HG02571 (cell line): ENCODE data around the gene ABCA4.
"Not testable (repeated sequence)": the region's sequence is repeated elsewhere in the genome, so short reads cannot be mapped to it uniquely, and the experiment has no call there.

ENCODE experiments used
- ATAC-seq: cut with Tn5 transposase; IDR thresholded peaks from one replicate; pipeline ENCODE4 v1.9.1; 2021; ENCODE audit warnings: mild to moderate bottlenecking, moderate library complexity; ENCODE audit not compliant: unreplicated experiment

Gene ABCA4

GRCh38 chr1:94011709-94012595 is 109.0 kb downstream of the ABCA4 start:
- no peak for ATAC-seq

- ATAC-seq: no peak
Observed at GRCh38 chr1:94011129-94011528, 109.8 kb downstream of the ABCA4 start.

- ATAC-seq: no peak
Observed at GRCh38 chr1:94009304-94009703, 111.6 kb downstream of the ABCA4 start.

GRCh38 chr1:94006604-94007003 is 114.3 kb downstream of the ABCA4 start:
- no peak for ATAC-seq

- ATAC-seq: no peak
Observed at GRCh38 chr1:94004924-94005323, 116.0 kb downstream of the ABCA4 start.

- ATAC-seq: no peak
Observed at GRCh38 chr1:94002046-94002787, 118.7 kb downstream of the ABCA4 start.

- no peak for ATAC-seq
Observed at GRCh38 chr1:94001397-94002045, 119.4 kb downstream of the ABCA4 start.

GRCh38 chr1:94000510-94001282 is 120.3 kb downstream of the ABCA4 start:
- ATAC-seq: no peak

GRCh38 chr1:93999840-94000415 is 121.0 kb downstream of the ABCA4 start:
- no peak for ATAC-seq

- ATAC-seq: not testable (repeated sequence)
Observed at GRCh38 chr1:93998532-93998931, 122.4 kb downstream of the ABCA4 start.

GRCh38 chr1:93997756-93998155 is 123.2 kb downstream of the ABCA4 start:
- no peak for ATAC-seq

- ATAC-seq: no peak
Observed at GRCh38 chr1:93995837-93996536, 125.0 kb downstream of the ABCA4 start.

GRCh38 chr1:93993731-93994130 is 127.2 kb downstream of the ABCA4 start:
- ATAC-seq: no peak

- no peak for ATAC-seq
Observed at GRCh38 chr1:93992954-93993353, 128.0 kb downstream of the ABCA4 start.

GRCh38 chr1:93992190-93992589 is 128.8 kb downstream of the ABCA4 start:
- no peak for ATAC-seq

- no peak for ATAC-seq
Observed at GRCh38 chr1:93991271-93991670, 129.7 kb downstream of the ABCA4 start.

- ATAC-seq: not testable (repeated sequence)
Observed at GRCh38 chr1:93990477-93990876, 130.5 kb downstream of the ABCA4 start.

- ATAC-seq: no peak
Observed at GRCh38 chr1:93990010-93990409, 130.9 kb downstream of the ABCA4 start.

GRCh38 chr1:93989601-93990000 is 131.3 kb downstream of the ABCA4 start:
- ATAC-seq: no peak
